ENCODE measurements around the gene PARVB. TPM values are rescaled to one million over a fixed set of nuclear protein-coding genes. Genes with fewer than 3 reads are reported as not detected.

The PARVB gene
- total and polyA plus RNA-seq, 2 donors (not counting 3 experiments of a cell fraction or from before 2014, with no cell fraction given), result 155 to 162 TPM

DNA sequence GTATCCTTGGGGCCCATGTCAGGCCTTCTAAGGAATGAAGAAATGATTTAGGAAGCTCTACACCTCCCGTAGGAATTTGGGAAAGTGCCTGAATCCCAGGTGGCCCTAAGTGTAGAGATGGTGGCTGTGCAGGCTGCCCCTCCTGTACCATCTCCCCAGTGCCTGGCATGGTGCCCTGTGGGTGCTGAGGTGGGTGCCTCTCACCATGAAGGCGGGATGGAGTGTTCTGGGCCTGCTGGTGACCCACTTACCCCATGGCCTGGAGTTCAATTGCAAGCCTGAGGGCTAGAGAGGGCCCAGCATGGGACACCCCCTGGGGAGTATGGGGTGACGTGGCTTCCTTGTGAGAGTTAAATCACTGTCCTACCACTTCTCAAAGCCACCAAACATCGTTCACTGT is 49.1 kb upstream of the PARVB start:
- H3K79me2 ChIP-seq (ENCODE audit: control insufficient read depth, insufficient read depth, low read length), result no peaks in the 10 kb centered on the region
- no peak for FAIRE-seq
- TF ChIP-seq MYC (IDR thresholded peaks at IDR 0.05; ENCODE audit: low read depth, low read length) (no peak), POLR2AphosphoS5 (IDR thresholded peaks at IDR 0.05; ENCODE audit: insufficient read depth, low read depth, low read length) (no peak), EZH2 (IDR thresholded peaks at IDR 0.05; ENCODE audit: borderline replicate concordance, low read depth, low read length, severe bottlenecking) (no peak), POLR2A (IDR thresholded peaks at IDR 0.05; ENCODE audit: low read depth, low read length) (no peak), CTCF (IDR thresholded peaks at IDR 0.05; ENCODE audit: extremely low read depth in 1 of 2, insufficient read depth in 1 of 2, low read depth in 1 of 2, low read length in 2 of 2) (no peak), FOS (IDR thresholded peaks at IDR 0.05; ENCODE audit: borderline replicate concordance, insufficient read depth, low read length) (no peak)
- TF ChIP-seq, protein P1, sequence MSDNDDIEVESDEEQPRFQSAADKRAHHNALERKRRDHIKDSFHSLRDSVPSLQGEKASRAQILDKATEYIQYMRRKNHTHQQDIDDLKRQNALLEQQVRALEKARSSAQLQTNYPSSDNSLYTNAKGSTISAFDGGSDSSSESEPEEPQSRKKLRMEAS (IDR thresholded peaks at IDR 0.05; ENCODE audit: insufficient read depth, insufficient read length), result no peak
- no peaks in the 10 kb centered on the region for H3K4me1 ChIP-seq (ENCODE audit: control insufficient read depth, extremely low read depth, insufficient read depth, low read length)
- no peak for DNase-seq (ENCODE audit: low read depth, low spot score)
- no peaks in the 10 kb centered on the region for H3K27me3 ChIP-seq (ENCODE audit: control insufficient read depth in 2 of 2, insufficient read depth in 2 of 2, low read length in 2 of 2)
- no TSS peak for BruUV-seq (replicated peaks)
- no peak overlapping the region for H3K4me3 ChIP-seq (replicated peaks in 1 of 3; ENCODE audit: insufficient read depth in 1 of 3, low read depth in 1 of 3, low read length in 3 of 3)
- H3K27ac ChIP-seq (ENCODE audit: insufficient read depth, low read depth, low read length), result no peak overlapping the region
- H3K4me2 ChIP-seq (ENCODE audit: insufficient read depth, low read length), result no peak overlapping the region
- dilution Hi-C loops (cut with MboI; ENCODE audit: extremely low pct_ligation_motif_present, low sequenced_read_pairs), result no loop called here
- H2AFZ ChIP-seq (ENCODE audit: low read depth, low read length), result no peak overlapping the region
- no peaks in the 10 kb centered on the region for H3K9me3 ChIP-seq (replicated peaks; ENCODE audit: control insufficient read depth, insufficient read depth, low read length)
- intact Hi-C loops (cut with micrococcal nuclease), result no loop called here
- H3K36me3 ChIP-seq (ENCODE audit: control insufficient read depth in 2 of 2, extremely low read depth in 1 of 2, insufficient read depth in 2 of 2, low read length in 2 of 2), result peaks cover 4 to 66% of the 10 kb centered on the region in 2 experiments
- no peak overlapping the region for H3K9ac ChIP-seq (replicated peaks; ENCODE audit: extremely low read depth, insufficient read depth, low read length)
- ChIA-PET CTCF (interaction anchor here (0.6 to 0.8 kb wide), 2 partner anchors 12 to 18 kb away, joined by 3 read pairs; no protein-coding TSS in a partner anchor), POLR2A (no interaction called here)
- no peaks in the 10 kb centered on the region for H4K20me1 ChIP-seq (replicated peaks; ENCODE audit: control insufficient read depth, extremely low read depth, insufficient read depth, low read length)
- H3K9me1 ChIP-seq (replicated peaks; ENCODE audit: control insufficient read depth, extremely low read depth, insufficient read depth, low read length), result no peaks in the 10 kb centered on the region

Measured in endothelial cell of umbilical vein (primary cell).